Measurements from ENCODE around the gene G6PC1.

DNA sequence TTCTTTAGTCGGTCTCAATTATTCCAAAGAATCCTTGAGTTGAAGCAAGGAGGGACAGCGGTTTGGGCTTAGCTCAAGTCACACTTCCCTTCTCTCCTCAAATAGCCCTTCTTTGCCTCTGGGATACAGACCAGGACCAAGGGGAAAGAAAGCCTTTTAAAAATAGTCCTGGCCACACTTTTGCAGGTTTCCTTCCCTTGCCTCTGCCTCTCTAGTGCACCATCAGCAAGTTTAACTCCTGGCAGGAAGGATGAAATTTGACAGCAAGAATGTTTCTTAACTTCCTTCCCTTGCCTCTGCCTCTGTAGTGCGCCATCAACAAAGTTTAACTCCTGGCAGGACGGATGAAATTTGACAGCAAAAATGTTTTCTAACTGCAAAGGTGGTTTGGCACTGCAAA is 7.2 kb upstream of the G6PC1 start:
- TF ChIP-seq, protein P1, sequence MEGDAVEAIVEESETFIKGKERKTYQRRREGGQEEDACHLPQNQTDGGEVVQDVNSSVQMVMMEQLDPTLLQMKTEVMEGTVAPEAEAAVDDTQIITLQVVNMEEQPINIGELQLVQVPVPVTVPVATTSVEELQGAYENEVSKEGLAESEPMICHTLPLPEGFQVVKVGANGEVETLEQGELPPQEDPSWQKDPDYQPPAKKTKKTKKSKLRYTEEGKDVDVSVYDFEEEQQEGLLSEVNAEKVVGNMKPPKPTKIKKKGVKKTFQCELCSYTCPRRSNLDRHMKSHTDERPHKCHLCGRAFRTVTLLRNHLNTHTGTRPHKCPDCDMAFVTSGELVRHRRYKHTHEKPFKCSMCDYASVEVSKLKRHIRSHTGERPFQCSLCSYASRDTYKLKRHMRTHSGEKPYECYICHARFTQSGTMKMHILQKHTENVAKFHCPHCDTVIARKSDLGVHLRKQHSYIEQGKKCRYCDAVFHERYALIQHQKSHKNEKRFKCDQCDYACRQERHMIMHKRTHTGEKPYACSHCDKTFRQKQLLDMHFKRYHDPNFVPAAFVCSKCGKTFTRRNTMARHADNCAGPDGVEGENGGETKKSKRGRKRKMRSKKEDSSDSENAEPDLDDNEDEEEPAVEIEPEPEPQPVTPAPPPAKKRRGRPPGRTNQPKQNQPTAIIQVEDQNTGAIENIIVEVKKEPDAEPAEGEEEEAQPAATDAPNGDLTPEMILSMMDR (IDR thresholded peaks at IDR 0.05), result no peak
- TF ChIP-seq EZH2 (IDR thresholded peaks at IDR 0.05; ENCODE audit: borderline replicate concordance, insufficient read depth, low read depth, low read length, poor library complexity, severe bottlenecking), result no peak
